IMR-90 (cell line): ENCODE results near the gene KIF1C.

Experiments used
- CTCF ChIP-seq: conservative IDR thresholded peaks from 2 replicates; pipeline ENCODE4 v1.5.1; 2012; ENCODE audit warnings: mild to moderate bottlenecking, low read depth, low read length, improper control_type of control experiment
- POLR2A ChIP-seq: IDR thresholded peaks from 2 replicates; pipeline ENCODE4 v1.6.1; 2012; ENCODE audit warnings: mild to moderate bottlenecking, low read depth, low read length
- RFX5 ChIP-seq: IDR thresholded peaks from 2 replicates; pipeline ENCODE4 v1.8.0; 2012; ENCODE audit warnings: low read depth, mild to moderate bottlenecking, low read length, moderate library complexity
- SMC3 ChIP-seq: fragments of 150-350 bp; IDR thresholded peaks from 2 replicates; pipeline ENCODE4 v1.6.1; 2016; ENCODE audit warnings: low read depth, mild to moderate bottlenecking, antibody characterized with exemption, low read length, moderate library complexity
- USF2 ChIP-seq: fragments of 150-350 bp; IDR thresholded peaks from 2 replicates; pipeline ENCODE4 v1.6.1; 2017; ENCODE audit warnings: mild to moderate bottlenecking, antibody characterized with exemption, low read length, low read depth

DNA sequence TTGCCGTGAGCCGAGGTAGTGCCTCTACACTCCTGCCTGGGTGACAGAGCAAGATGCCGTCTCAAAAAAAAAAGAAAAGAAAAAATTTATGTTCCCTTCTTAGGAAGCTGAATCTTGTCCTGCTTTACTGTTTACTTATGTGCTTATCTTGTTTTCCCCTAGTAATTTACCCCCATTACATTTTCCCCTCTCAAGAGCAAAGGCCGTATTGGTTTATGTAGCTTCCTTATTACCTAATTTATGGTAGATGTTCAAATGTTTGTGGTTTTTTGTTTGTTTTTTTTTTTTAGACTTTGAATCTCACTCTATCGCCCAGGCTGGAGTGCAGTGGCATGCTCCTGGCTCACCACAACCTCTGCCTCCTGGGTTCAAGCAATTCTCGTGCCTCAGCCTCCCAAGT lies 47.7 kb downstream of the KIF1C start:
- TF ChIP-seq POLR2A: no peak
- no peak for TF ChIP-seq CTCF
- TF ChIP-seq SMC3: no peak
- TF ChIP-seq USF2: no peak
- no peak for TF ChIP-seq RFX5
